IMR-90 (cell line): ENCODE data around the gene INPP5A. TPM values are rescaled to one million over a fixed set of nuclear protein-coding genes. Genes with fewer than 3 reads are reported as not detected.

Experiments used
- ATAC-seq: fragments of 200-7000 bp; cut with Tn5 transposase; 2 replicates; pipeline ENCODE4 v1.9.1; 2020; ENCODE audit warnings: low read depth, mild to moderate bottlenecking, moderate library complexity
- BruUV-seq: library from RNA; stranded (reverse); fragments of 400-500 nt; replicated peaks from 2 replicates; lab custom pipeline; 2021; lab: Mats Ljungman, UMichigan
- CTCF ChIA-PET: fragments of 300-600 bp; formaldehyde crosslinking; extraction: SDS; loops from one replicate; lab custom pipeline; 2021; ENCODE audit warnings: antibody characterized with exemption; lab: Yijun Ruan, JAX
- POLR2A ChIA-PET: fragments of 300-600 bp; sonication (Branson Sonifier 250); formaldehyde crosslinking; loops from one replicate; lab custom pipeline; 2022; ENCODE audit warnings: antibody characterized with exemption; ENCODE audit not compliant: unreplicated experiment; lab: Charles Lee
- DNase-seq: peaks from one replicate; pipeline ENCODE4 v3.0.0; 2013
- H2AFZ ChIP-seq: replicated peaks from 2 replicates; pipeline ENCODE3; 2013; ENCODE audit warnings: low read length, mild to moderate bottlenecking; ENCODE audit not compliant: poor library complexity
- H2AK5ac ChIP-seq: 2 replicates; pipeline ENCODE4 v1.6.1; 2013; ENCODE audit warnings: low read depth, low read length, inconsistent platforms
- H2AK9ac ChIP-seq: replicated peaks from 2 replicates; pipeline ENCODE3; 2013; ENCODE audit warnings: mild to moderate bottlenecking, low read depth, low read length, moderate library complexity; ENCODE audit not compliant: poor library complexity
- H2BK120ac ChIP-seq: 2 replicates; pipeline ENCODE4 v1.6.1; 2013; ENCODE audit warnings: low read depth, low read length, inconsistent platforms
- H2BK15ac ChIP-seq: 3 replicates; pipeline ENCODE4 v1.6.1; 2013; ENCODE audit warnings: low read depth, low read length, inconsistent platforms
- H2BK20ac ChIP-seq: 2 replicates; pipeline ENCODE4 v1.6.1; 2013; ENCODE audit warnings: low read depth, mild to moderate bottlenecking, inconsistent platforms, low read length, moderate library complexity
- H2BK5ac ChIP-seq: 2 replicates; pipeline ENCODE4 v1.6.1; 2013; ENCODE audit warnings: mild to moderate bottlenecking, low read depth, low read length, inconsistent platforms; ENCODE audit not compliant: poor library complexity, severe bottlenecking
- H3K14ac ChIP-seq: replicated peaks from 2 replicates; pipeline ENCODE4 v1.6.1; 2013; ENCODE audit warnings: low read depth, low read length, inconsistent platforms
- H3K18ac ChIP-seq: 2 replicates; pipeline ENCODE4 v1.6.1; 2013; ENCODE audit warnings: low read depth, low read length, control low read depth
- H3K23ac ChIP-seq: 2 replicates; pipeline ENCODE4 v1.6.1; 2013; ENCODE audit warnings: low read depth, low read length, inconsistent platforms
- H3K27ac ChIP-seq: 2 replicates; pipeline ENCODE4 v1.5.1; 2013; ENCODE audit warnings: mild to moderate bottlenecking, control low read depth, low read length; ENCODE audit not compliant: insufficient read depth
- H3K27me3 ChIP-seq: 2 replicates; pipeline ENCODE4 v1.6.1; 2013; ENCODE audit warnings: low read length; ENCODE audit not compliant: control insufficient read depth, insufficient read depth
- H3K36me3 ChIP-seq: 2 replicates; pipeline ENCODE4 v1.6.1; 2013; ENCODE audit warnings: low read length, mixed read lengths; ENCODE audit not compliant: control insufficient read depth, insufficient read depth
- H3K4ac ChIP-seq: 2 replicates; pipeline ENCODE4 v1.6.1; 2013; ENCODE audit warnings: low read depth, low read length, inconsistent platforms
- H3K4me1 ChIP-seq: 2 replicates; pipeline ENCODE4 v1.6.1; 2013; ENCODE audit warnings: low read length, mixed read lengths; ENCODE audit not compliant: control insufficient read depth, insufficient read depth
- H3K4me2 ChIP-seq: 2 replicates; pipeline ENCODE4 v1.6.1; 2013; ENCODE audit warnings: low read depth, mild to moderate bottlenecking, control low read depth, low read length, moderate library complexity
- H3K4me3 ChIP-seq: 2 replicates; pipeline ENCODE4 v1.5.1; 2013; ENCODE audit warnings: low read depth, mild to moderate bottlenecking, control low read depth, low read length, moderate library complexity; ENCODE audit not compliant: insufficient read depth
- H3K56ac ChIP-seq: 2 replicates; pipeline ENCODE4 v1.6.1; 2013; ENCODE audit warnings: low read length, inconsistent platforms; ENCODE audit not compliant: insufficient read depth; ENCODE audit errors: extremely low read depth
- H3K79me1 ChIP-seq, 2 experiments: 2 replicates each; pipeline ENCODE4 v1.6.1; 2013; ENCODE audit warnings: low read length in 2 of 2, inconsistent platforms in 1 of 2, low read depth in 1 of 2
- H3K9ac ChIP-seq: 2 replicates; pipeline ENCODE4 v1.6.1; 2013; ENCODE audit warnings: low read depth, low read length, control low read depth
- H3K9me1 ChIP-seq: 2 replicates; pipeline ENCODE4 v1.6.1; 2013; ENCODE audit warnings: low read length, inconsistent platforms; ENCODE audit not compliant: insufficient read depth
- H3K9me3 ChIP-seq: 2 replicates; pipeline ENCODE4 v1.6.1; 2013; ENCODE audit warnings: low read length; ENCODE audit not compliant: control insufficient read depth, insufficient read depth
- H4K20me1 ChIP-seq: 2 replicates; pipeline ENCODE4 v1.6.1; 2013; ENCODE audit warnings: low read length, inconsistent platforms; ENCODE audit not compliant: insufficient read depth
- H4K5ac ChIP-seq: 2 replicates; pipeline ENCODE4 v1.6.1; 2013; ENCODE audit warnings: mild to moderate bottlenecking, low read depth, low read length, control low read depth
- H4K8ac ChIP-seq, 2 experiments: 2 replicates each; pipeline ENCODE4 v1.6.1; 2013; ENCODE audit warnings: low read depth in 2 of 2, low read length in 2 of 2, control low read depth in 1 of 2, inconsistent platforms in 1 of 2
- H4K91ac ChIP-seq: 2 replicates; pipeline ENCODE4 v1.6.1; 2013; ENCODE audit warnings: low read depth, low read length, inconsistent platforms; ENCODE audit not compliant: insufficient read depth
- BHLHE40 ChIP-seq: fragments of 150-350 bp; IDR thresholded peaks from 2 replicates; pipeline ENCODE4 v1.6.1; 2016; ENCODE audit warnings: mild to moderate bottlenecking, low read depth, low read length
- CEBPB ChIP-seq: IDR thresholded peaks from 2 replicates; pipeline ENCODE4 v1.6.1; 2012; ENCODE audit warnings: low read depth, low read length, improper control_type of control experiment
- CHD1 ChIP-seq: IDR thresholded peaks from 2 replicates; pipeline ENCODE4 v1.6.1; 2012; ENCODE audit warnings: low read depth, low read length, improper control_type of control experiment
- ELK1 ChIP-seq: fragments of 150-350 bp; IDR thresholded peaks from 2 replicates; pipeline ENCODE4 v1.6.1; 2016; ENCODE audit warnings: low read depth, mild to moderate bottlenecking, low read length, moderate library complexity, borderline replicate concordance
- FOS ChIP-seq: fragments of 150-350 bp; IDR thresholded peaks from 2 replicates; pipeline ENCODE4 v1.6.1; 2016; ENCODE audit warnings: low read depth, low read length
- MAFK ChIP-seq: IDR thresholded peaks from 2 replicates; pipeline ENCODE4 v1.6.1; 2012; ENCODE audit warnings: low read depth, low read length, improper control_type of control experiment
- MAZ ChIP-seq: IDR thresholded peaks from 2 replicates; pipeline ENCODE4 v1.6.1; 2012; ENCODE audit warnings: low read depth, mild to moderate bottlenecking, low read length, improper control_type of control experiment, moderate library complexity, borderline replicate concordance
- MXI1 ChIP-seq: IDR thresholded peaks from 2 replicates; pipeline ENCODE4 v1.6.1; 2012; ENCODE audit warnings: low read depth, mild to moderate bottlenecking, low read length, moderate library complexity, borderline replicate concordance
- POLR2A ChIP-seq: IDR thresholded peaks from 2 replicates; pipeline ENCODE4 v1.6.1; 2012; ENCODE audit warnings: mild to moderate bottlenecking, low read depth, low read length
- RAD21 ChIP-seq: IDR thresholded peaks from 2 replicates; pipeline ENCODE4 v1.6.1; 2012; ENCODE audit warnings: low read length, improper control_type of control experiment
- RCOR1 ChIP-seq: IDR thresholded peaks from 2 replicates; pipeline ENCODE4 v1.6.1; 2012; ENCODE audit warnings: mild to moderate bottlenecking, low read length, improper control_type of control experiment; ENCODE audit not compliant: insufficient replicate concordance
- RFX5 ChIP-seq: IDR thresholded peaks from 2 replicates; pipeline ENCODE4 v1.8.0; 2012; ENCODE audit warnings: low read depth, mild to moderate bottlenecking, low read length, moderate library complexity
- SMC3 ChIP-seq: fragments of 150-350 bp; IDR thresholded peaks from 2 replicates; pipeline ENCODE4 v1.6.1; 2016; ENCODE audit warnings: low read depth, mild to moderate bottlenecking, antibody characterized with exemption, low read length, moderate library complexity
- WGBS, 2 experiments: methylation state at CpG; one replicate each; pipeline versions ENCODE4 v1.1.5 to v1.1.7; 2013; ENCODE audit warnings: missing lambda C conversion rate in 2 of 2; ENCODE audit not compliant: insufficient read length in 1 of 2; ENCODE audit errors: extremely low coverage in 2 of 2; 5-methylcytosine and 5-hydroxymethylcytosine counted together
- dilution Hi-C: fragments of 300-500 bp; cut with HindIII; formaldehyde crosslinking; loops from one replicate; pipeline ENCODE4 v1.14.3; 2018; ENCODE audit warnings: low sequenced_read_pairs; ENCODE audit not compliant: unreplicated experiment
- in situ Hi-C: fragments of 300-500 bp; cut with MboI; formaldehyde crosslinking; loops from 3 replicates; pipeline ENCODE4 v1.14.3; 2019; ENCODE audit warnings: low sequenced_read_pairs, inconsistent platforms, mixed read lengths
- intact Hi-C: fragments of 100-400 bp; cut with micrococcal nuclease; formaldehyde crosslinking; loops from 2 replicates; pipeline ENCODE4 v1.10.0; 2022
- polyA plus RNA-seq, 3 experiments: library from polyadenylated mRNA; depleted of rRNA; stranded (reverse); fragments of >200 nt; gene quantifications; 2 replicates each; pipeline ENCODE4 v1.2.3, GENCODE V29; 2012; ENCODE audit warnings: low replicate concordance in 1 of 3
- total RNA-seq: library from RNA; depleted of rRNA; stranded (reverse); fragments of >200 nt; gene quantifications from 2 replicates; pipeline ENCODE4 v1.2.3, GENCODE V29; 2012
- TF ChIP-seq, protein P1 (sequence below): conservative IDR thresholded peaks from 2 replicates; pipeline ENCODE4 v1.5.1; 2012; ENCODE audit warnings: mild to moderate bottlenecking, low read depth, low read length, improper control_type of control experiment
- TF ChIP-seq, protein P2 (sequence below): fragments of 150-350 bp; IDR thresholded peaks from 2 replicates; pipeline ENCODE4 v1.6.1; 2017; ENCODE audit warnings: mild to moderate bottlenecking, antibody characterized with exemption, low read length, low read depth

INPP5A gene
- total and polyA plus RNA-seq, 2 of the 4 experiments (the other 2 are of a cell fraction), result 21.4 to 36.7 TPM

DNA sequence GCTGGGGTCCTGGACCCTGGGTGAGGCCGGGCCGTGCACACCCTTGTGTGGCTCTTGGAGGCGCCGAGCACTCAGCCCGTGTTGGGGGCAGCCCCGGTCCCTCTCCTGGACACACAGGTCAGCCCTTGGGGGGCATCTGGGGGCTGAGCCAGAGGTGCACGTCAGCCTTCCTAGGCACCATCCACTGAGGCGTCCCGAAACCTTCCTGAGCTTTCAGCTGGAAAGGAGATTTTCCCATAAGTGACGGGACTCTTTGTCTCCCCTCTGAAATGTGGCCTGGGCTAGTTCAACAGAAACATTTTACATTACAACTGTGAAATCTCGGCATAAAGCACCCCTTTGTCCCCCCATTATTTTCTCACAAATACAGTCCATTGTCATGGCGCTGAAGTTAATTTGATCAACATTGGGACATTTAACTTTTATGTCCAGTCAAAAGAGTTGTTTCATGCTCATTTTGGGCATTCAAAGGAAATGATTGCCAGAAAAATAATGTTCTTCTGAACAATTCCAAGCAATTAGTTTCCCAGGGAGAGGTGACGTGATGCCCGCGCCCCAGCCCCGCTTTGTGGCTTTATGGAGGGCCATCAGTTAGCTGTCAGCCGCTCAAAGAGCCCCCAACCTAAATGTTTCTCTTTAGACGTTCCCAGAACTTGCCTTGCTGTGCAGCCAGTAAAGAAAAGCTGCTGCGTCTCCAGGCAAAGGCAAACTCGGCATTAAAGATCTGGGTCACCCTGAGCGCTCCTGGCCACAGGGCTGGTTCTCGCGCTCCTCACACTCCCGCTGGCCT, 177.6 kb downstream of the INPP5A start:
- Histone ChIP-seq H3K9me1 (peaks cover 11% of the 10 kb centered on the region), H3K36me3 (peaks cover 7% of the 10 kb centered on the region), H4K91ac (no peak overlapping the region), H3K56ac (no peak overlapping the region), H4K5ac (no peak overlapping the region), H2AFZ (no peak overlapping the region), H3K23ac (no peak overlapping the region), H3K9me3 (peaks cover 2% of the 10 kb centered on the region; the same call in 1 of the 2 replicates), H4K8ac (no peak overlapping the region), H3K79me1 (no peaks in the 10 kb centered on the region; a peak in 1 of 4 replicates), H3K9ac (no peak overlapping the region), H4K20me1 (no peaks in the 10 kb centered on the region), H3K14ac (no peak overlapping the region), H3K27ac (no peak overlapping the region), H3K4me3 (no peak overlapping the region), H2AK5ac (no peak overlapping the region), H2BK120ac (no peak overlapping the region), H2BK20ac (no peak overlapping the region), H2BK15ac (no peak overlapping the region), H3K27me3 (no peaks in the 10 kb centered on the region), H2BK5ac (no peak overlapping the region), H3K4me1 (no peaks in the 10 kb centered on the region), H3K4me2 (no peak overlapping the region), H3K4ac (no peak overlapping the region), H2AK9ac (no peak overlapping the region), H3K18ac (no peak overlapping the region)
- in situ Hi-C loops (no loop called here), dilution Hi-C loops (no loop called here), intact Hi-C loops (no loop called here)
- WGBS, 2 experiments, result 90% methylated on average over 10 of the region's 24 CpGs; no CpG with 5 or more reads in 1 of the 2 experiments
- DNase-seq (no peak), ATAC-seq (no peak)
- no TSS peak for BruUV-seq
- ChIA-PET POLR2A (no interaction called here), CTCF (no interaction called here)
- no peak for TF ChIP-seq BHLHE40
- TF ChIP-seq ELK1, result no peak
- TF ChIP-seq RAD21, result no peak
- TF ChIP-seq SMC3, result no peak
- no peak for TF ChIP-seq POLR2A
- TF ChIP-seq CEBPB, result no peak
- no peak for TF ChIP-seq MXI1
- no peak for TF ChIP-seq RCOR1
- TF ChIP-seq, protein P1, sequence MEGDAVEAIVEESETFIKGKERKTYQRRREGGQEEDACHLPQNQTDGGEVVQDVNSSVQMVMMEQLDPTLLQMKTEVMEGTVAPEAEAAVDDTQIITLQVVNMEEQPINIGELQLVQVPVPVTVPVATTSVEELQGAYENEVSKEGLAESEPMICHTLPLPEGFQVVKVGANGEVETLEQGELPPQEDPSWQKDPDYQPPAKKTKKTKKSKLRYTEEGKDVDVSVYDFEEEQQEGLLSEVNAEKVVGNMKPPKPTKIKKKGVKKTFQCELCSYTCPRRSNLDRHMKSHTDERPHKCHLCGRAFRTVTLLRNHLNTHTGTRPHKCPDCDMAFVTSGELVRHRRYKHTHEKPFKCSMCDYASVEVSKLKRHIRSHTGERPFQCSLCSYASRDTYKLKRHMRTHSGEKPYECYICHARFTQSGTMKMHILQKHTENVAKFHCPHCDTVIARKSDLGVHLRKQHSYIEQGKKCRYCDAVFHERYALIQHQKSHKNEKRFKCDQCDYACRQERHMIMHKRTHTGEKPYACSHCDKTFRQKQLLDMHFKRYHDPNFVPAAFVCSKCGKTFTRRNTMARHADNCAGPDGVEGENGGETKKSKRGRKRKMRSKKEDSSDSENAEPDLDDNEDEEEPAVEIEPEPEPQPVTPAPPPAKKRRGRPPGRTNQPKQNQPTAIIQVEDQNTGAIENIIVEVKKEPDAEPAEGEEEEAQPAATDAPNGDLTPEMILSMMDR, result no peak
- no peak for TF ChIP-seq FOS
- no peak for TF ChIP-seq CHD1
- TF ChIP-seq RFX5, result no peak
- no peak for TF ChIP-seq MAFK
- no peak for TF ChIP-seq MAZ
- TF ChIP-seq, protein P2, sequence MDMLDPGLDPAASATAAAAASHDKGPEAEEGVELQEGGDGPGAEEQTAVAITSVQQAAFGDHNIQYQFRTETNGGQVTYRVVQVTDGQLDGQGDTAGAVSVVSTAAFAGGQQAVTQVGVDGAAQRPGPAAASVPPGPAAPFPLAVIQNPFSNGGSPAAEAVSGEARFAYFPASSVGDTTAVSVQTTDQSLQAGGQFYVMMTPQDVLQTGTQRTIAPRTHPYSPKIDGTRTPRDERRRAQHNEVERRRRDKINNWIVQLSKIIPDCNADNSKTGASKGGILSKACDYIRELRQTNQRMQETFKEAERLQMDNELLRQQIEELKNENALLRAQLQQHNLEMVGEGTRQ, result no peak
